ENCODE measurements around the gene MST1R.

MST1R gene

DNA sequence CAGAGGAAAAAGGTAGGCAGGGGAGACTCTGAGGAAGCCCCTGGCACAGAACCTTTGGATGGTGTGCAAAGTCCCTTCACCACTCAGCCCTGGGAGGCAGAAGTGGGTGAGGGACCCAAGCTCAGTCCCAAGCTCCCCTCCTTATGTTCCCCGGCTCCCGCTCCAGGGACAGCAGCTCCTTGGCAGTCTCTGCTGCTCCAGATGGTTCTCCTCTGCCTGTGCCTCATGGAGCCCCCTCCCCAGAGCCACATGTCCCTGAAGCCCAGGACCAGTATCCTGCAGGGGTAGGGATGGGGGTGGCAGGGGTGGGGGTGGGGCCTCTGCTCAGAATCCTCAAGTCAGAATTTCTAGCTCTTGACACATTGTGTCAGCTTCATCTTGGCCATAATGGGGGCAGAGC lies 26.0 kb downstream of the MST1R start:
- DNase-seq = no peak
- Histone ChIP-seq H3K36me3 (ENCODE audit: insufficient read depth, low read length) (no peaks in the 10 kb centered on the region), H3K4me1 (ENCODE audit: insufficient read depth, low read length) (no peaks in the 10 kb centered on the region), H3K4me3 (ENCODE audit: low read depth in 1 of 2, low read length in 2 of 2) (no peak overlapping the region), H3K9ac (ENCODE audit: low read depth, low read length) (no peak overlapping the region), H3K4me2 (ENCODE audit: insufficient read depth, low read length) (no peak overlapping the region), H3K79me2 (ENCODE audit: insufficient read depth, low read length) (no peaks in the 10 kb centered on the region), H3K27me3 (ENCODE audit: insufficient read depth, low read length, poor library complexity) (peaks cover 6% of the 10 kb centered on the region), H2AFZ (ENCODE audit: low read depth, low read length) (no peak overlapping the region), H3K27ac (ENCODE audit: low read length) (no peak overlapping the region), H3K9me3 (ENCODE audit: insufficient read depth, low read length, severe bottlenecking) (no peaks in the 10 kb centered on the region), H4K20me1 (ENCODE audit: insufficient read depth, low read length) (no peaks in the 10 kb centered on the region; the same call in 1 of the 2 replicates)
- TF ChIP-seq EZH2 (IDR thresholded peaks at IDR 0.05; ENCODE audit: borderline replicate concordance, low read depth, low read length, severe bottlenecking) = no peak
- TF ChIP-seq, protein P1, sequence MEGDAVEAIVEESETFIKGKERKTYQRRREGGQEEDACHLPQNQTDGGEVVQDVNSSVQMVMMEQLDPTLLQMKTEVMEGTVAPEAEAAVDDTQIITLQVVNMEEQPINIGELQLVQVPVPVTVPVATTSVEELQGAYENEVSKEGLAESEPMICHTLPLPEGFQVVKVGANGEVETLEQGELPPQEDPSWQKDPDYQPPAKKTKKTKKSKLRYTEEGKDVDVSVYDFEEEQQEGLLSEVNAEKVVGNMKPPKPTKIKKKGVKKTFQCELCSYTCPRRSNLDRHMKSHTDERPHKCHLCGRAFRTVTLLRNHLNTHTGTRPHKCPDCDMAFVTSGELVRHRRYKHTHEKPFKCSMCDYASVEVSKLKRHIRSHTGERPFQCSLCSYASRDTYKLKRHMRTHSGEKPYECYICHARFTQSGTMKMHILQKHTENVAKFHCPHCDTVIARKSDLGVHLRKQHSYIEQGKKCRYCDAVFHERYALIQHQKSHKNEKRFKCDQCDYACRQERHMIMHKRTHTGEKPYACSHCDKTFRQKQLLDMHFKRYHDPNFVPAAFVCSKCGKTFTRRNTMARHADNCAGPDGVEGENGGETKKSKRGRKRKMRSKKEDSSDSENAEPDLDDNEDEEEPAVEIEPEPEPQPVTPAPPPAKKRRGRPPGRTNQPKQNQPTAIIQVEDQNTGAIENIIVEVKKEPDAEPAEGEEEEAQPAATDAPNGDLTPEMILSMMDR (IDR thresholded peaks at IDR 0.05; ENCODE audit: borderline replicate concordance, extremely low read depth, low read length, poor library complexity, severe bottlenecking) = no peak
- no peak for ATAC-seq (ENCODE audit: insufficient read depth, low read depth)

DNA sequence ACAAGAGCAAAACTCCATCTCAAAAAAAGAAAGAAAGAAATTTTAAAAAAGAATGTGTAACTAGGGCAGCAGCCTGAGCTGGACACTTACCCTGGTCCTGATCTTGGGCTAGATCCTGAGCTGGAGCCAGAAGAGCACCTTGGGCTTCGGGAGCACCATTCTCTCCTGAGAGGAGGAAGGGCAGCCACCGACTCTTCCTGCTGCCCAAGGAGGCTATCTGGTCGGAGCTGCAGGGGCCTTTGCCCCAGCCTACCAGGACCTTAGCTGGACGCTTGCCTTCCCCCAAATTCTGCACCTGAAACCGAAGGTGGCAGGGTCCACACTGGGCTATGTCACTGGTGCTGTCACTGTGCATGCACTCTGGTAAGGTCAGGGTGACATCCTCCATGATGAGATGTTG lies 27.1 kb downstream of the MST1R start:
- Histone ChIP-seq H3K36me3 (ENCODE audit: insufficient read depth, low read length) (no peaks in the 10 kb centered on the region), H3K4me2 (ENCODE audit: insufficient read depth, low read length) (no peak overlapping the region), H2AFZ (ENCODE audit: low read depth, low read length) (no peak overlapping the region), H3K79me2 (ENCODE audit: insufficient read depth, low read length) (no peaks in the 10 kb centered on the region), H3K27ac (ENCODE audit: low read length) (no peak overlapping the region), H4K20me1 (ENCODE audit: insufficient read depth, low read length) (no peaks in the 10 kb centered on the region; the same call in 1 of the 2 replicates), H3K9me3 (ENCODE audit: insufficient read depth, low read length, severe bottlenecking) (no peaks in the 10 kb centered on the region), H3K9ac (ENCODE audit: low read depth, low read length) (no peak overlapping the region), H3K27me3 (ENCODE audit: insufficient read depth, low read length, poor library complexity) (peaks cover 4% of the 10 kb centered on the region), H3K4me3 (ENCODE audit: low read depth in 1 of 2, low read length in 2 of 2) (no peak overlapping the region), H3K4me1 (ENCODE audit: insufficient read depth, low read length) (no peaks in the 10 kb centered on the region)
- DNase-seq (no peak), ATAC-seq (ENCODE audit: insufficient read depth, low read depth) (no peak)
- TF ChIP-seq, protein P1 (IDR thresholded peaks at IDR 0.05; ENCODE audit: borderline replicate concordance, extremely low read depth, low read length, poor library complexity, severe bottlenecking) = no peak
- TF ChIP-seq EZH2 (IDR thresholded peaks at IDR 0.05; ENCODE audit: borderline replicate concordance, low read depth, low read length, severe bottlenecking) = no peak

GRCh38 chr3:49873623-49874022 lies 30.1 kb downstream of the MST1R start:
- ATAC-seq (ENCODE audit: insufficient read depth, low read depth) (no peak), DNase-seq (no peak)
- Histone ChIP-seq H3K36me3 (ENCODE audit: insufficient read depth, low read length) (no peaks in the 10 kb centered on the region), H3K27me3 (ENCODE audit: insufficient read depth, low read length, poor library complexity) (peaks cover 23% of the 10 kb centered on the region), H3K4me2 (ENCODE audit: insufficient read depth, low read length) (no peak overlapping the region), H3K27ac (ENCODE audit: low read length) (no peak overlapping the region), H2AFZ (ENCODE audit: low read depth, low read length) (no peak overlapping the region), H3K9me3 (ENCODE audit: insufficient read depth, low read length, severe bottlenecking) (no peaks in the 10 kb centered on the region), H4K20me1 (ENCODE audit: insufficient read depth, low read length) (no peaks in the 10 kb centered on the region; the same call in 1 of the 2 replicates), H3K9ac (ENCODE audit: low read depth, low read length) (no peak overlapping the region), H3K4me3 (ENCODE audit: low read depth in 1 of 2, low read length in 2 of 2) (no peak overlapping the region), H3K4me1 (ENCODE audit: insufficient read depth, low read length) (peaks cover 7% of the 10 kb centered on the region; the same call in 1 of the 2 replicates), H3K79me2 (ENCODE audit: insufficient read depth, low read length) (no peaks in the 10 kb centered on the region)
- no peak for TF ChIP-seq EZH2 (IDR thresholded peaks at IDR 0.05; ENCODE audit: borderline replicate concordance, low read depth, low read length, severe bottlenecking)
- TF ChIP-seq, protein P1 (IDR thresholded peaks at IDR 0.05; ENCODE audit: borderline replicate concordance, extremely low read depth, low read length, poor library complexity, severe bottlenecking) = no peak
